GM06990 (cell line): ENCODE data around the gene ACHE.

ENCODE experiments used
- DNase-seq: peaks from one replicate; pipeline ENCODE4 v3.0.0-alpha.2; 2011; ENCODE audit not compliant: insufficient read length; ENCODE audit errors: extremely low read depth
- H3K27me3 ChIP-seq: replicated peaks from 2 replicates; pipeline ENCODE4 v1.6.0; 2011; ENCODE audit warnings: low read length; ENCODE audit not compliant: control insufficient read depth, insufficient read depth
- H3K36me3 ChIP-seq: 2 replicates; pipeline ENCODE4 v1.5.1; 2011; ENCODE audit warnings: low read length; ENCODE audit not compliant: control insufficient read depth, insufficient read depth
- H3K4me3 ChIP-seq: replicated peaks from 2 replicates; pipeline ENCODE4 v1.5.1; 2011; ENCODE audit warnings: low read depth, mild to moderate bottlenecking, control low read depth, low read length
- TF ChIP-seq, protein P1 (sequence below): IDR thresholded peaks from 2 replicates; pipeline ENCODE4 v1.5.1; 2011; ENCODE audit warnings: low read length, control low read depth, mild to moderate bottlenecking, inconsistent platforms; ENCODE audit not compliant: insufficient read depth, poor library complexity, severe bottlenecking

ACHE gene

GRCh38 chr7:100899432-100899831 is 3.7 kb upstream of the ACHE start:
- Histone ChIP-seq H3K27me3 (peaks cover 5% of the 10 kb centered on the region), H3K4me3 (no peak overlapping the region), H3K36me3 (no peaks in the 10 kb centered on the region)
- no peak for DNase-seq
- TF ChIP-seq, protein P1, sequence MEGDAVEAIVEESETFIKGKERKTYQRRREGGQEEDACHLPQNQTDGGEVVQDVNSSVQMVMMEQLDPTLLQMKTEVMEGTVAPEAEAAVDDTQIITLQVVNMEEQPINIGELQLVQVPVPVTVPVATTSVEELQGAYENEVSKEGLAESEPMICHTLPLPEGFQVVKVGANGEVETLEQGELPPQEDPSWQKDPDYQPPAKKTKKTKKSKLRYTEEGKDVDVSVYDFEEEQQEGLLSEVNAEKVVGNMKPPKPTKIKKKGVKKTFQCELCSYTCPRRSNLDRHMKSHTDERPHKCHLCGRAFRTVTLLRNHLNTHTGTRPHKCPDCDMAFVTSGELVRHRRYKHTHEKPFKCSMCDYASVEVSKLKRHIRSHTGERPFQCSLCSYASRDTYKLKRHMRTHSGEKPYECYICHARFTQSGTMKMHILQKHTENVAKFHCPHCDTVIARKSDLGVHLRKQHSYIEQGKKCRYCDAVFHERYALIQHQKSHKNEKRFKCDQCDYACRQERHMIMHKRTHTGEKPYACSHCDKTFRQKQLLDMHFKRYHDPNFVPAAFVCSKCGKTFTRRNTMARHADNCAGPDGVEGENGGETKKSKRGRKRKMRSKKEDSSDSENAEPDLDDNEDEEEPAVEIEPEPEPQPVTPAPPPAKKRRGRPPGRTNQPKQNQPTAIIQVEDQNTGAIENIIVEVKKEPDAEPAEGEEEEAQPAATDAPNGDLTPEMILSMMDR = no peak

DNA sequence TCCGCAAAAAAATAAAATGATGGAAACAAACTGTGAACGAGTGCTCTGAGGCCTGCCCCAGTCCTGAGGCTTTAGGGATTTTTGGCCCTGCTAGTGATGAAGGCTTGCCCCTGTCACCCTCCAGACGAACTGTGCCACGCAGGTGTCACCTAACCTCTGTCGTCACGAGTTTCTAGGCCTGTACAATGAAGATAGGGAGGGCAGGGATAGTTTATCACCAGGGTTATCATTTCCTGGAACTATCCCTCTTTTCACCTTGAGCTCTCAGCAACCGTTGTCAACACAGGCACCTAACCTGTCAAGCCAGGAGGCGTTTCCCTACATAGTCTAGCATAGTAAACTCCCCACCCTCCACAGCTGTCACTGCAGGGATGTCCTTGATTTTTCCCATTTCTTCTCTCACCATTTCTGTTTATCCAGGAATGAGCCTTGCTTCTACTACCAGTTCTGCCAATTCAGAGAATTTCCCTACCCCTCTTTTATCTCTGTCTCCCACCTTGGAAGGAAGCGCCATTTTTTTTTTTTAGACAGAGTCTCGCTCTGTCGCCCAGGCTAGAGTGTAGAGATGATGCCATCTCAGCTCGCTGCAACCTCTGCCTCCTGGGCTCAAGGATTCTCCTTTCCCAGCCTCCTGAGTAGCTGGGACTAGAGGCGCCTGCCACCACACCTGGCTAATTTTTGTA is 2.2 kb upstream of the ACHE start:
- Histone ChIP-seq H3K4me3 (no peak overlapping the region), H3K36me3 (no peaks in the 10 kb centered on the region), H3K27me3 (peaks cover 5% of the 10 kb centered on the region)
- TF ChIP-seq, protein P1 = no peak
- DNase-seq = no peak

- Histone ChIP-seq H3K36me3 (no peaks in the 10 kb centered on the region), H3K4me3 (no peak overlapping the region), H3K27me3 (peaks cover 5% of the 10 kb centered on the region)
- TF ChIP-seq, protein P1 = peak; percentile 80
- DNase-seq = no peak
Observed at GRCh38 chr7:100896732-100897608, 1.3 kb upstream of the ACHE start.

DNA sequence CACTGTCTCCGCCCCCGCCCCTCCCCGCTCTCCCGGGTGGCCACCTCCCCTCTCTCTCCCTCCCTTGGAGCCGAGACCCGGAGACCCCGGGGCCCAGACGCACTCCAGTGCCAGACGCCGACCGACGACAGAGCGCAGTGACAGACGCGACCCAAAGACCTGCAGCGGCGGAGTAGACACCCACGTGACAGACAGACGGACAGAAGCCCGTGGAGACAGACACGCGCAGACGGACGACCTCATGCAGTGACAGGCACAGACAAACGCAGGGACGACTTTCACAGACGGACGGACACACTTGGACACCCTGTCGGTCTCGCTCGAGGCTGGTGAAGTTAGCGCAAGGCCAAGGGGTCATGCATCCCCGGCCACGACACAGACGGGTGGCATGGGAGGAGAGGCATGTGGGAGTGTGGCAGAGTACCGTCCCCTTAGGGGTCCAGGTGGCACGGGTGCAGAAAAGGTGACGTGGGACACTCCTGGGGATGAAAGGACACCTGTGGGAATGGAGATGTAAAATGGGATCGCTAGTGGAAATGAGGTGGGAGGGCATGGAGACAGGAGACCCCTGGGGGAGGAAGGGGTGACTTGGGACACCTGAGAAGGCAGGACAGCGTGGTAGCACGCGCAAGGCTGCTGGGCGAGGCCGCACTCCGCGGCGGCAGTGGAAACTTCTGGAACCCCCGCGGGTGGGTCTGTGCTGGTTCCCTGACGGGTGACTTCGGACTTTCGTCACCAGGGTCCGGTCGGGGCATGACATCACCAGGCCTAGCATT is 456 bp upstream of the ACHE start:
- DNase-seq = no peak
- peaks cover 5% of the 10 kb centered on the region for H3K27me3 ChIP-seq
- peak overlapping the region; percentile 14 for H3K4me3 ChIP-seq
- no peaks in the 10 kb centered on the region for H3K36me3 ChIP-seq
- TF ChIP-seq, protein P1 = no peak

DNA sequence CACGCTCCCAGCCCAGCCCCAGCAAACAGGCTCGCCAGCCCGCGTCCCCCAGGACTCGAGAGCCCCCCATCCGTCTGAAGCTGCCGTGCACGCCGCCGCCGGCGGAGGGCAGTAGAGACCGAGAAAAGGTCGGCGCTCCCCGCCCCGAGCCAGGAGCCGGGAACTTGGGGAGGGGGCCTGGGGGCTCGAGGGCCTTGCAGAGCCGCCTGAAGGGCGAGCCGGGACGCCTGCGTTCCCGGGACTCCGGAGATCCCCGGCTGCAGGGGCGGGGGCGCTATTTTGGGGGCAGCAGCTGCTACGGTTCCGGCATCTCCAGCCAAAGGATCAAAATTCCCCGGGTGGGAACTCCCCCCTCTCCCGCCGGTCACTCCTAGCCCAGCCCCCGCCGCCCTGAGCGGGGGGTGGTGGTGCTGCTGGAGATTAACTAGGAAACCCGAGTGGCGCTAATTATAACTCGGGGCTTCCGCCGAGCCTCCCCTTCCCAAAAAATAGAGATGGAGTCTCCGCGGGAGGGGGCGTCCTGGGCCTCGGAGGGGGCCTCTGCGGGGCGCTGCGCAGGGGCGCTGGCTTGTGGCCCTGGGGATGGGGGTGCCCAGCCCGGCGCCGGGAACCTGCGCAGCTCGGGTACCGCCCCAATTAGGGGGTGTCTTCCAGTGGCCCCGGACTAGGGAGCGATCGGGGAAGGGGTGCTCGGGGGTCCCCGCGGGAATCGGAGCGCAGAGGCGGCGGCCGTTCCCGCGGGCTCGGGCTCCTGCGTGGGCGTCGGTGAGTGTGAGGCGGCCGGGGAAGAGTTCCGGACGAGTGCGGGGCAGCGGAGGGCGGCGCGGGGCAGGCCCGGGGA is 608 bp downstream of the ACHE start:
- TF ChIP-seq, protein P1 = peak; percentile 88
- DNase-seq = no peak
- peaks cover 5% of the 10 kb centered on the region for H3K27me3 ChIP-seq
- no peaks in the 10 kb centered on the region for H3K36me3 ChIP-seq
- H3K4me3 ChIP-seq = peak overlapping the region; percentile 59
